Chondrocyte (in vitro differentiated cells): ENCODE data around the gene SNAPC2. TPM values are rescaled to one million over a fixed set of nuclear protein-coding genes. Genes with fewer than 3 reads are reported as not detected.

Experiments
- DNase-seq: peaks from one replicate; pipeline ENCODE4 v3.0.0; 2021; ENCODE audit warnings: mixed read lengths, low spot score
- H3K27ac Mint-ChIP-seq: one replicate; pipeline ENCODE4 v1.8.0; 2021; ENCODE audit warnings: mild to moderate bottlenecking, moderate library complexity, mixed read lengths; ENCODE audit not compliant: unreplicated experiment
- H3K27me3 Mint-ChIP-seq: 2 replicates; pipeline ENCODE4 v1.8.0; 2021; ENCODE audit warnings: low read depth, mixed read lengths
- H3K36me3 Mint-ChIP-seq: 2 replicates; pipeline ENCODE4 v1.8.0; 2021; ENCODE audit warnings: low read depth, mixed read lengths
- H3K4me1 Mint-ChIP-seq: 2 replicates; pipeline ENCODE4 v1.8.0; 2021; ENCODE audit warnings: low read depth, mild to moderate bottlenecking, mixed read lengths
- H3K4me3 Mint-ChIP-seq: one replicate; pipeline ENCODE4 v1.8.0; 2021; ENCODE audit warnings: mild to moderate bottlenecking, moderate library complexity, mixed read lengths; ENCODE audit not compliant: unreplicated experiment
- H3K9me3 Mint-ChIP-seq: 2 replicates; pipeline ENCODE4 v1.8.0; 2021; ENCODE audit warnings: low read depth, mixed read lengths
- CTCF ChIP-seq: fragments of 200-600 bp; sonication (generic); IDR thresholded peaks from 2 replicates; pipeline ENCODE4 v1.5.0; 2021; ENCODE audit warnings: antibody characterized with exemption, mild to moderate bottlenecking, moderate library complexity
- total RNA-seq: library from RNA; stranded (reverse); gene quantifications from 3 replicates; pipeline ENCODE4 v1.2.1, GENCODE V29; 2021

The SNAPC2 gene
- total RNA-seq, 1 donor from 2014 or later: 27.9 TPM

DNA sequence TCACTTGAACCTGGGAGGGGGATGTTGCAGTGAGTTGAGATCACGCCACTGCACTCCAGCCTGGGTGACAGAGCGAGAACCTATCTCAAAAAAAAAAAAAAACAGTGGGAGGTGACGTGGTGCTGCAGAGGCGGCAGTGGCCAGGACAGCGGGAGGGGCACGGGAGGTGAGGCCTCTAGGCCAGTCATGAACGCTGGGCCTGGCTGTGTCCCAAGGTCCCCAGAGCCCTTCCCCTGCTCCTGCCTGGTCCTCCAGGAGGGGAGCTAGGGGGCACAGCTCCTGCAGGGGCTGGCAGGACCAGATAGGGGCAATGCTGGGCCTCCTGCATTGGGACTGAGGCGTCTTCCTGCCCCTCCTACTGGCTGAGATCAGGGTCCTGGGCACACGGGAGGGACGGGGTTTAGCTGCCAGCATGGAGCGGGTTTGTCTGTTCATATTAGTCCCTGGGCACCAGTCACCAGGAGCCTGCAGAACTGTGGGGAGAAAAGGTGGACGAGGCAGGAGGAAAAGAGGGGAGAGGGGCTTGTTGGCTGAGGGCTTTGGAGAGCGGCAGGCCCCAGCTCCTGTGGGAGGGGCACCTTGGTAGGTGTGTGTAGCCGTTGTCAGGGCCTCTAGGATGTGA, 11.9 kb upstream of the SNAPC2 start:
- no peak for TF ChIP-seq CTCF
- H3K9me3 Mint-ChIP-seq: no peaks in the 10 kb centered on the region
- no peak for DNase-seq
- H3K27ac Mint-ChIP-seq: no peak overlapping the region
- H3K4me3 Mint-ChIP-seq: no peak overlapping the region
- H3K36me3 Mint-ChIP-seq: peaks cover 14% of the 10 kb centered on the region
- H3K4me1 Mint-ChIP-seq: peaks cover 18% of the 10 kb centered on the region
- no peaks in the 10 kb centered on the region for H3K27me3 Mint-ChIP-seq

- DNase-seq: peak; percentile 95
- Mint-ChIP-seq H3K27me3 (no peaks in the 10 kb centered on the region), H3K9me3 (no peaks in the 10 kb centered on the region), H3K36me3 (peaks cover 14% of the 10 kb centered on the region), H3K27ac (no peak overlapping the region), H3K4me3 (no peak overlapping the region), H3K4me1 (peaks cover 18% of the 10 kb centered on the region)
- TF ChIP-seq CTCF: no peak
Observed at GRCh38 chr19:7908742-7909461, 11.2 kb upstream of the SNAPC2 start.

DNA sequence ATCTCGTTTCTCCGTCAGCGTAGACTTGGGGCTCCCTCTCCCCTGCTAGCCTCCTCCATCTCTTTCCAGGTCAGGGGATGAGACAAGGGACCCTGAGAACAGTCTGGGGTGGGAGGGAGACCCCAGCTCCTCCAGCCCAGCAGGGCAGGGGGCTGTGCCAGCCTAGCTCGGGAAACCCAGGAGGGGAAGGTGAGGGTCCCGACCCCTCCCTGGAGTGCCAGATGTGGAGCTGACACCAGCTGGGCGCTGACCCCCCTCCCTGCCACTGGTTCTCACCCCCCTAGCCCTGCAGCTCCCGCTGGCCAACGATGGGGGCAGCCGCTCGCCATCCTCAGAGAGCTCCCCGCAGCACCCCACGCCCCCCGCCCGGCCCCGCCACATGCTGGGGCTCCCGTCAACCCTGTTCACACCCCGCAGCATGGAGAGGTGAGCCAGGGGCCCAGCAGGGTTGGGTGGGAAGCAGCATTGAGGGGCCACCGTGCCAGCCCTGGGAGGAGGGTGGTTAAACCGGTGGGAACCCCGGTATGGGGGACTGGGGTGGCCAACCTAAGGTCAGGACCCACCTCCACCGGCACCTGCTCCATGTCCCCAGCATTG, 10.6 kb upstream of the SNAPC2 start:
- no peak overlapping the region for H3K4me3 Mint-ChIP-seq
- no peaks in the 10 kb centered on the region for H3K27me3 Mint-ChIP-seq
- DNase-seq: peak; percentile 84
- peaks cover 14% of the 10 kb centered on the region for H3K36me3 Mint-ChIP-seq
- no peak overlapping the region for H3K27ac Mint-ChIP-seq
- H3K9me3 Mint-ChIP-seq: no peaks in the 10 kb centered on the region
- TF ChIP-seq CTCF: no peak
- H3K4me1 Mint-ChIP-seq: peaks cover 16% of the 10 kb centered on the region

DNA sequence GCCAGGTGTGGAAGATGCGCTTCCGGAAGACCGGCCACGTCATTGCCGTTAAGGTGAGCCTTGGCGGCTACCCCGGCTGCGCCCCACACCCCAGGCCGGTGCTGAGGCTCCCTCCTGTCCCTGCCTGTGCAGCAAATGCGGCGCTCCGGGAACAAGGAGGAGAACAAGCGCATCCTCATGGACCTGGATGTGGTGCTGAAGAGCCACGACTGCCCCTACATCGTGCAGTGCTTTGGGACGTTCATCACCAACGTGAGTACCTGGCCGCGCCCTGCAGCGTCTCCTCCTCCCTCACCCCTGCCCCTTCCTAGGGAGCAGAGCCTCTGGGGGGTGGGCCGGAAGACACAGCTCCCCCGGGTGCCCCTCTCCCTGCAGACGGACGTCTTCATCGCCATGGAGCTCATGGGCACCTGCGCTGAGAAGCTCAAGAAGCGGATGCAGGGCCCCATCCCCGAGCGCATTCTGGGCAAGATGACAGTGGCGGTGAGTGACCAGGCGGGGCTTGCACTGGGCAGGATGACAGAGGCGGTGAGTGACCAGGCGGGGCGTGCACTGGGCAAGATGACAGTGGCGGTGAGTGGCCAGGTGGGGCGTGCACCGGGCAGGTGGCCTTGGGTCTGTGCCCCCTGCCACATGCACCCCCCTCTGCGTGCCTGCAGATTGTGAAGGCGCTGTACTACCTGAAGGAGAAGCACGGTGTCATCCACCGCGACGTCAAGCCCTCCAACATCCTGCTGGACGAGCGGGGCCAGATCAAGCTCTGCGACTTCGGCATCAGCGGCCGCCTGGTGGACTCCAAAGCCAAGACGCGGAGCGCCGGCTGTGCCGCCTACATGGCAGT, 9.6 kb upstream of the SNAPC2 start:
- no peak for TF ChIP-seq CTCF
- no peaks in the 10 kb centered on the region for H3K27me3 Mint-ChIP-seq
- H3K27ac Mint-ChIP-seq: no peak overlapping the region
- peaks cover 14% of the 10 kb centered on the region for H3K36me3 Mint-ChIP-seq
- H3K4me1 Mint-ChIP-seq: peaks cover 8% of the 10 kb centered on the region
- H3K9me3 Mint-ChIP-seq: no peaks in the 10 kb centered on the region
- H3K4me3 Mint-ChIP-seq: no peak overlapping the region
- DNase-seq: peak; percentile 92
